K562 (cell line): ENCODE results near the gene SIK3. TPM values are rescaled to one million over a fixed set of nuclear protein-coding genes. Genes with fewer than 3 reads are reported as not detected.

ENCODE experiments used
- ATAC-seq: fragments of 200-7000 bp; cut with Tn5 transposase; 3 replicates; pipeline ENCODE4 v1.9.1; 2020; ENCODE audit warnings: moderate library complexity
- BruUV-seq: library from RNA; stranded (reverse); fragments of 400-500 nt; replicated peaks from 2 replicates; lab custom pipeline; 2021; lab: Mats Ljungman, UMichigan
- CTCF ChIA-PET: fragments of 300-600 bp; formaldehyde crosslinking; extraction: SDS; loops from one replicate; lab custom pipeline; 2021; ENCODE audit warnings: low intra/inter-chr PET ratio; lab: Yijun Ruan, JAX
- POLR2A ChIA-PET: fragments of 300-600, 350-650 bp; sonication (Branson Sonifier 250); formaldehyde crosslinking; extraction: SDS; loops from one replicate; lab custom pipeline; 2021; ENCODE audit warnings: antibody characterized with exemption, inconsistent platforms; lab: Yijun Ruan, JAX
- DNase-seq, 4 experiments: peaks; one replicate each; pipeline versions ENCODE4 v3.0.0 to v3.0.0-alpha.2; 2011 to 2018; ENCODE audit warnings: low spot score in 3 of 4, mixed read lengths in 3 of 4; ENCODE audit errors: extremely low read depth in 1 of 4
- FAIRE-seq: peaks from 2 replicates; lab custom pipeline; 2011; peaks lifted over from hg19 to GRCh38; lab: Jason Lieb, UNC
- H2AFZ ChIP-seq: 2 replicates; pipeline ENCODE4 v1.6.0; 2011; ENCODE audit warnings: low read depth, low read length, control low read depth, inconsistent platforms
- H3K27ac ChIP-seq: fragments of 200-600 bp; 3 replicates; pipeline ENCODE4 v1.8.0; 2011; ENCODE audit warnings: low read depth, mild to moderate bottlenecking, control low read depth, inconsistent platforms, low read length, moderate library complexity, mixed read lengths; ENCODE audit errors: extremely low read depth
- H3K27me3 ChIP-seq, 2 experiments: fragments of 300-600 bp in 1 of 2; 2 replicates in 1 of 2; 3 replicates in 1 of 2; pipeline versions ENCODE4 v1.6.0 to v1.8.0; 2011; ENCODE audit warnings: inconsistent platforms in 2 of 2, low read length in 2 of 2, mild to moderate bottlenecking in 1 of 2, mixed read lengths in 1 of 2, moderate library complexity in 1 of 2; ENCODE audit not compliant: control insufficient read depth in 2 of 2, insufficient read depth in 2 of 2
- H3K36me3 ChIP-seq: fragments of 300-600 bp; 3 replicates; pipeline ENCODE4 v1.8.0; 2011; ENCODE audit warnings: mild to moderate bottlenecking, low read length, inconsistent platforms; ENCODE audit not compliant: control insufficient read depth, insufficient read depth
- H3K4me1 ChIP-seq, 2 experiments: fragments of 200-600 bp in 1 of 2; replicated peaks in 1 of 2; 2 replicates in 1 of 2; 3 replicates in 1 of 2; pipeline versions ENCODE4 v1.5.1 to v1.8.0; 2011; ENCODE audit warnings: inconsistent platforms in 2 of 2, low read length in 2 of 2, mild to moderate bottlenecking in 1 of 2, mixed read lengths in 1 of 2, moderate library complexity in 1 of 2; ENCODE audit not compliant: control insufficient read depth in 2 of 2, insufficient read depth in 2 of 2
- H3K4me2 ChIP-seq: 2 replicates; pipeline ENCODE4 v1.6.1; 2011; ENCODE audit warnings: low read length, control low read depth, inconsistent platforms, mixed read lengths; ENCODE audit not compliant: insufficient read depth
- H3K4me3 ChIP-seq: fragments of 200-600 bp; sonication (generic), shearing (Covaris generic); 2 replicates; pipeline ENCODE4 v1.5.1; 2016; ENCODE audit warnings: control low read depth, inconsistent platforms
- H3K79me2 ChIP-seq: fragments of 200-600 bp; 3 replicates; pipeline ENCODE4 v1.8.0; 2011; ENCODE audit warnings: low read length, inconsistent platforms; ENCODE audit not compliant: control insufficient read depth, insufficient read depth
- H3K9ac ChIP-seq, 2 experiments: 2 replicates each; pipeline versions ENCODE4 v1.6.0 to v1.6.1; 2011; ENCODE audit warnings: low read depth in 2 of 2, low read length in 2 of 2, control low read depth in 1 of 2, inconsistent platforms in 1 of 2, mild to moderate bottlenecking in 1 of 2, mixed read lengths in 1 of 2; ENCODE audit not compliant: insufficient read depth in 1 of 2
- H3K9me1 ChIP-seq: one replicate; pipeline ENCODE4 v1.6.0; 2011; ENCODE audit warnings: inconsistent platforms, mild to moderate bottlenecking, low read length, moderate library complexity; ENCODE audit not compliant: control insufficient read depth, insufficient read depth
- H3K9me3 ChIP-seq: replicated peaks from 2 replicates; pipeline ENCODE4 v1.5.1; 2011; ENCODE audit warnings: low read depth, low read length, inconsistent platforms; ENCODE audit not compliant: control insufficient read depth, insufficient read depth
- H4K20me1 ChIP-seq: replicated peaks from 2 replicates; pipeline ENCODE4 v1.6.1; 2011; ENCODE audit warnings: low read length, inconsistent platforms, mixed read lengths; ENCODE audit not compliant: control insufficient read depth, insufficient read depth
- ARNT ChIP-seq, 2 experiments: fragments of 450-650 bp; IDR thresholded peaks; 2 replicates each; pipeline ENCODE4 v1.6.1; 2016; ENCODE audit warnings: mild to moderate bottlenecking in 1 of 2
- CBX5 ChIP-seq: IDR thresholded peaks from 2 replicates; pipeline ENCODE4 v1.6.1; 2014; ENCODE audit warnings: low read depth, borderline replicate concordance
- CREB1 ChIP-seq, 2 experiments: sonication (generic) in 1 of 2; formaldehyde crosslinking in 1 of 2; IDR thresholded peaks; 2 replicates each; pipeline versions ENCODE4 v1.6.1 to v1.8.0; 2012 to 2022; ENCODE audit warnings: inconsistent platforms in 1 of 2, mild to moderate bottlenecking in 1 of 2, missing genetic modification reagents in 1 of 2, moderate library complexity in 1 of 2
- KLF16 ChIP-seq: IDR thresholded peaks from 2 replicates; pipeline ENCODE4 v1.6.1; 2016; ENCODE audit warnings: antibody characterized with exemption
- NCOA6 ChIP-seq: fragments of 450-650 bp; IDR thresholded peaks from 2 replicates; pipeline ENCODE4 v1.6.1; 2017; ENCODE audit warnings: mild to moderate bottlenecking
- RREB1 ChIP-seq: fragments of 250-450 bp; sonication (Bioruptor Pico); IDR thresholded peaks from 2 replicates; pipeline ENCODE4 v1.4.0; 2020
- SMARCA4 ChIP-seq: fragments of 450-650 bp; IDR thresholded peaks from 2 replicates; pipeline ENCODE4 v1.6.1; 2016
- TEAD1 ChIP-seq, 2 experiments: fragments of 450-650 bp in 1 of 2; sonication (generic) in 1 of 2; formaldehyde crosslinking; IDR thresholded peaks; 2 replicates each; pipeline versions ENCODE4 v1.4.0 to v1.8.0; 2020 to 2022; ENCODE audit warnings: mild to moderate bottlenecking in 2 of 2, missing genetic modification reagents in 1 of 2
- XRCC4 ChIP-seq: IDR thresholded peaks from one replicate; pipeline ENCODE4 v1.6.1; 2011; ENCODE audit not compliant: insufficient read depth, insufficient read length; ENCODE audit errors: extremely low read depth
- ZNF518B ChIP-seq: fragments of 250-450 bp; sonication (Bioruptor Pico); IDR thresholded peaks from 2 replicates; pipeline ENCODE4 v1.5.0; 2021; ENCODE audit warnings: mild to moderate bottlenecking, moderate library complexity
- in situ Hi-C: fragments of 300-500 bp; cut with MboI; formaldehyde crosslinking; loops from 4 replicates; pipeline ENCODE4 v1.15.0; 2018; ENCODE audit warnings: inconsistent platforms, mixed read lengths
- intact Hi-C: fragments of 100-400 bp; cut with micrococcal nuclease; formaldehyde crosslinking; loops from 2 replicates; pipeline ENCODE4 v1.14.2; 2022
- polyA plus RNA-seq, 8 experiments: library from polyadenylated mRNA; depleted of rRNA in 4 of 8; stranded (reverse) in 5 of 8; unstranded in 3 of 8; fragments of >200 nt; fragmentation: Nextera tagmentation in 2 of 8; fragmentation: Illumina TruSeq in 1 of 8; extraction: Ambion mirVana in 2 of 8; extraction: Trizol in 1 of 8; gene quantifications; 2 replicates each; pipeline versions ENCODE4 v1.2.1 to v1.2.3, GENCODE V29; 2011 to 2014; ENCODE audit warnings: inconsistent platforms in 1 of 8, missing spikeins in 1 of 8
- total RNA-seq, 7 experiments: library from RNA; depleted of rRNA in 6 of 7; stranded (reverse); fragments of >200 nt in 6 of 7; fragmentation: Illumina TruSeq in 2 of 7; extraction: Trizol in 2 of 7; gene quantifications; 2 replicates each; pipeline versions ENCODE4 v1.2.1 to v1.2.3, GENCODE V29; 2011 to 2021; ENCODE audit warnings: low replicate concordance in 1 of 7

The SIK3 gene
- total and polyA plus RNA-seq, 9 of the 15 experiments (the other 6 are each of a cell fraction or from before 2014, with no cell fraction given): 1.6 to 21.6 (median 8.0) TPM

GRCh38 chr11:116975661-116976060 is 122.6 kb downstream of the SIK3 start (continued):
- TF ChIP-seq ZNF518B (CRISPR knock-in tag): no peak
- TF ChIP-seq SMARCA4: no peak
- TF ChIP-seq CREB1 (IDR thresholded peaks at IDR 0.05): no peak
- TF ChIP-seq CREB1 (CRISPR knock-in tag; IDR thresholded peaks at IDR 0.05): no peak
- TF ChIP-seq KLF16: no peak
- TF ChIP-seq XRCC4: no peak

- CTCF ChIA-PET: no interaction called here
- H2AFZ ChIP-seq: no peak overlapping the region
- DNase-seq: no peak
- BruUV-seq: no TSS peak
- POLR2A ChIA-PET: interaction anchor here (0.7 to 1.6 kb wide), 6 partner anchors 9 to 206 kb away, joined by 3 to 6 read pairs (median 3); no protein-coding TSS in a partner anchor
- no peaks in the 10 kb centered on the region for H3K27me3 ChIP-seq
- H3K9me1 ChIP-seq: no peaks in the 10 kb centered on the region
- peaks cover 11% of the 10 kb centered on the region for H4K20me1 ChIP-seq
- no peak overlapping the region for H3K4me3 ChIP-seq
- no peaks in the 10 kb centered on the region for H3K9me3 ChIP-seq
- no peak overlapping the region for H3K9ac ChIP-seq
- intact Hi-C loops (no loop called here), in situ Hi-C loops (no loop called here)
- TF ChIP-seq ARNT (IDR thresholded peaks at IDR 0.05) (no peak), NCOA6 (no peak), RREB1 (CRISPR knock-in tag) (no peak), TEAD1 (CRISPR knock-in tag; IDR thresholded peaks at IDR 0.05) (no peak), CBX5 (no peak)
- peaks cover 0 to 6% of the 10 kb centered on the region in 2 experiments; a peak in 3 of 5 replicates for H3K4me1 ChIP-seq
- ATAC-seq: no peak
- no peak overlapping the region for H3K27ac ChIP-seq
- no peak overlapping the region for H3K4me2 ChIP-seq
- FAIRE-seq: no peak
- H3K79me2 ChIP-seq: peaks cover 3% of the 10 kb centered on the region; the same call in 1 of the 3 replicates
- no peaks in the 10 kb centered on the region for H3K36me3 ChIP-seq
These were observed 125.0 kb downstream of the SIK3 start for GRCh38 chr11:116973270-116973669.
